Transverse colon (tissue), 3 donors: ENCODE measurements around the gene MYLK.

ENCODE experiments used
- POLR2A ChIP-seq: fragments of 450-650 bp; IDR thresholded peaks from one replicate; pipeline ENCODE4 v1.6.1; 2016; ENCODE audit warnings: antibody characterized with exemption, mild to moderate bottlenecking, moderate library complexity
- POLR2AphosphoS5 ChIP-seq, 3 donors: sonication (generic); formaldehyde crosslinking; IDR thresholded peaks; one replicate each; pipeline ENCODE4 v1.6.1; 2016; ENCODE audit warnings: antibody characterized with exemption in 3 of 3

DNA sequence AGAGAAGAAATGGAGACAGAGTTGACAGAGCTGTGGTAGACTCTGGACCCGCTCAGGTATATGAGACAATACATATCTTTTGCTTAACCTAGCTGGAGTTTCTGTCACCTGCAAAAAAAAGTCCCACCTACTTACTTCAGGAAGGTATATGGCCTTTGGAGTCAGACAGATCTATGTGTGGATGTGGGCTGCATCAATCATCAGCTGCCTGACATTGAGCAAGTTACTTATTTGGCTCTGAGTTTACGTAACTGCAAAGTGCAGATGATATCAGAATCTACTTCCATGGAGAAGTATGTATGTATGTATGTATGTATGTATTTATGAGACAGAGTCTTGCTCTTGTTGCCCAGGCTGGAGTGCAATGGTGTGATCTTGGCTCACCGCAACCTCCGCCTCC is 124.3 kb downstream of the MYLK start:
- TF ChIP-seq POLR2AphosphoS5 (IDR thresholded peaks at IDR 0.05) (no peak), POLR2A (no peak)
